ENCODE data around the gene RAC2.

GRCh38 chr22:37182949-37183245 is 61.2 kb downstream of the RAC2 start:
- no peak for TF ChIP-seq CTCF (IDR thresholded peaks at IDR 0.05)
- no peak for TF ChIP-seq POLR2A (IDR thresholded peaks at IDR 0.05)
